HG03442 (cell line): Measurements from ENCODE around the gene B3GALNT2.

Source experiments
- ATAC-seq: cut with Tn5 transposase; IDR thresholded peaks from one replicate; pipeline ENCODE4 v1.9.1; 2021; ENCODE audit warnings: mild to moderate bottlenecking, moderate library complexity; ENCODE audit not compliant: unreplicated experiment

B3GALNT2 gene

DNA sequence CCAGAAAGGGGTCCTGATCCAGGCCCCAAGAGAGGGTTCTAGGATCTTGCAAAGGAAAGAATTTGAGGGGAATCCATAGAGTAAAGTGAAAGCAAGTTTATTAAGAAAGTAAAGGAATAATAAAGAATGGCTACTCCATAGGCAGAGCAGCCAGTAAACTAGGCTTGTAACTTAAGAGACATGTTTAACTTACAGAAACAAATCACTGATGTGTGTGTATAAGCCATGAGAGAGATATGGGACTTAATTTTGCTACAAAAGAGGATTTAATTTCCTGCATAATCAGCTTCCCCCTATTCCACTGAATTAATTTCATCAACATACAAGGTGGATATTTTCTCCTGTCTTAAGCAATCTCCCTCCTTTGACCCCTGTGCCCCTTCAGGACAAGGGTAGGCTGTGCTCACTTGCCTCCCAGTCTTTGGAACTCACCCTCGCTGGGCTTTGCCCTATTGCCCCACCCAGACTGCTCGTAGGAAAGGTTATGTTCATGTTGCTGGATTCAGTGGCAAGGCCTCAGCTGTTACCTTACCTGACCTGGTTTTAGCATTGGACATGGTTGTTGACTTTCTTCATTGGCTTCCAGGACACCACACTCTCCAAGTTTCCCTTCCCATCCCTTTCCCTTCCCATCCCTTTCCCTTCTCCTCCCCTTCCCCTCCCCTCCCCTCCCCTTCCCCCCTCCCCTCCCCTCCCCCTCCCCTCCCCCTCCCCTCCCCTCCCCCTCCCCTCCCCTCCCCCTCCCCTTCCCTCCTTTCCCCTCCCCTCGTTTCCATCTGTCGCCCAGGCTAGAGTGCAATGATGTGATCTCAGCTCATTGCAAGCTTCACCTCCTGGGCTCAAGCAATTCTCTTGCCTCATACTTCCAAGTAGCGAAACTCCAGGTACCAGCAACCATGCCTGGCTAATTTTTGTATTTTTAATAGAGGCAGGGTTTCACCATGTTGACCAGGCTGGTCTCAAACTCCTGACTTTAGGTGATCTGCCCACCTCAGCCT is 92.5 kb downstream of the B3GALNT2 start:
- ATAC-seq, result no peak

- ATAC-seq, result no peak
Observed at GRCh38 chr1:235410467-235410866, 93.8 kb downstream of the B3GALNT2 start.

DNA sequence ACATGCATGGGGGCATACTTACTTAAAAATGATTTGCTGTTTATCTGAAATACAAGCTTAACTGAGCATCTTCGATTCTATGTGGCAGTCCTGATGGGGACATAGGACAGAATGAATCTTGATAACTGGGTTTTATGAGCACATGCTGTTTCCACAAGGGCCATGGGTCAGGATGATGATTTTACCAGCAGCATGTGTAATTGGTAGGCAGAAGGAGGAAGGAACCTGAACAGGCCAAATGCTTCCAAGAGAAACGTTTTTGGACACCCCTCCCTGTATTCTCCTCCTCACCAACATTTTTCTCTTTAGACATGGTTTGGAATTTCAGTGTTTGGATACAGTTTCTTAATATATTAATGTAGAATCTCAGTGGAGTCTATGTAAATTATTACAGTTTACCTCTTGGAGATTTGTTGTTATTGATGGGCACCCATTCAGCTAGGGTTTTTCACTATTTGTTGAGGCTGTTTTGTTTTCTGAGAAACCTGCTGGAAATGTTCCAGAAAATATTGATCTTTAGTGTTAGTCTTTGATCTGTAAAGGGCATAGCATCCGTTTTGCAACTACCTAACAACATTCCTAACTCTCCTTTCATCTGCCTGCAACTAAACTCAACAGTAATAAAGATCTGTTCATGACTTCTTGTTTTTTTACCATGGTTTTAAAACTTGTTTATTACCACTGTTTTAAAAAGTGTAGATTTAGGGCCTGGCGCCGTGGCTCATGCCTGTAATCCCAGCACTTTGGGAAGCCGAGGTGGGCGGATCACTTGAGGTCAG is 95.0 kb downstream of the B3GALNT2 start:
- no peak for ATAC-seq

- ATAC-seq, result no peak
Observed at GRCh38 chr1:235408503-235408960, 95.7 kb downstream of the B3GALNT2 start.

DNA sequence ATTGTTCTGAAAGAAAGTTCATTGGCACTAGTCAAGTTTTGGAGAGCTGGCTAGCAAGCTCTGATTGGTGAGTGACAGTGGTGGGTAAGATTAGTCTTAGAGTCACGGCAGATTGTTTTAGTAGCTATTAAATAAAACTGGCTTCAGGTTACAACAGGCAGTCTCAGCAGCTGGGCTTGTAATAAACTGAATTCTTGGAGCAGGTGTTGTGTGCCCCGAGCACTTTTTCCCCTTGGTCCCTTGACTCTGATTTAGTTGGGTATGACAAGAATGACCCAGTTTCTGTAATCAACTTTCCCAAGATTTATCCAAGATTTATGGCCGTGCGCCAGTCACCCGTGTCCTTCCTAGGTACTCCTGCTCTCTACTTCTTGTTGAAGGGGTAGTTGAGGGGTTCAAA is 96.8 kb downstream of the B3GALNT2 start:
- ATAC-seq, result no peak

DNA sequence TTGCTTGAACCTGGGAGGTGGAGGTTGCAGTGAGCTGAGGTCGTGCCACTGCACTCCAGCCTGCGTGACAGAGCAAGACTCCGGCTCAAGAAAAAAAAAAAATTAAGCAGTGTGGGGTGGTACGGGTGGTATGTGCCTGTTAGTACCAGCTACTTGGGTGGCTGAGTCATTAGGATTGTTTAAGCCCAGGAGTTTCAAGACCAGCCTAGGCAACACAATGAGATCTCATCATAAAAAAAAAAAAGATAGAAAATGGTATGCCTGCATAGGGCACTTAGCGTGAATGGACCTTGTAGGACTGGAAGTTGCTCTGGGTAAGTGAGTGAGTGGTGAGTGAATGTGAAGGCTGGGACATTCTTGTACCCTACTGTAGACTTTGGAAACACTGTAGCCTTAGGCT is 100.1 kb downstream of the B3GALNT2 start:
- no peak for ATAC-seq

DNA sequence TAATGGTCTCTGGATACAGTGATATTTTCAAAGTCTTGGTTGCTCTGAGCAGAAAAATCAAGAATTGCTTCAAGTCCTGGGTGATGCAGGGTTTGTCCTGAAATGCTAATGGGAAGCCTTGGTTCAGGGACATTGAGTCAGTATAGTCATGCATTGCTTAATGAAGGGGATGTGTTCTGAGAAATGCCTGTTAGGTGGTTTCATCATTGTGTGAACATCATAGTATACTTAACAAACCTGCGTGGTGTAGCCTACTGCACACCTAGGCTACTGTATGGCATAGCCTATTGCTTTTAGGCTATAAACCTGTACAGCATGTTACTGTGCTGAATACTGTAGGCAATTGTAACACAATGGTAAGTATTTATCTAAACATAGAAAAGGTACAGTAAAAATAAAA is 100.7 kb downstream of the B3GALNT2 start:
- ATAC-seq, result no peak

DNA sequence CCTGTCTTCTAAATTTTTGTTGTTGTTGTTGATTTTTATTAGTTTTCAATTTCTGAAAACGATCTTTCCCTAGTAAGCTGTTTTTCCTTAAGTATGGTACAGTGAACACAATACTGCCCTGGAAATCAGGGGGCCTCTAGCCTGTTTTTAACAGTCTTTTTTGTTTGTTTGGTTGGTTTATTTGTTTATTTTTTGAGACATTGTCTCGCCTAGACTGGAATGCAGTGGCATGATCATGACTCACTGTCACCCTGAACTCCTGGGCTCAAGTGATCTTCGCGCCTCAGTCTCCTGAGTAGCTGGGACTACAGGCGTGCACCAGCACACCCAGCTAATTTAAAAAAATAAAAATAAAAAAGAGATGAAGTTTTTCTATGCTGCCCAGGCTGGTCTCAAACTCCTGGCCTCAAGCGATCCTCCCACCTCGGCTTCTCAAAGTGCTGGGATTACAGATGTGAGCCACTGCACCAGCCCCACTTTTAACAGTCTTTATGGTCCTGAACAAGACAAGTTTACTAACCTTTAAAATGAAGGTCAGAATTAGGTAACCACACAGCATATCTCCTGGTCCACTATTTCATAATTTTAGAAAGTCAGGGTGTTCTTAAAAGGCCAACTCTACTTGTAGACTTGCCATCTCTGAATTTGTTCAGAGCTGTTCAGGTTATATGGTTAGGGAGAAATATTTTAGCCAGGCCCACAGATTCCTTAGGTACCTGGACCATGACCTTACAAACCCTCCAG is 101.6 kb downstream of the B3GALNT2 start:
- ATAC-seq, result no peak

DNA sequence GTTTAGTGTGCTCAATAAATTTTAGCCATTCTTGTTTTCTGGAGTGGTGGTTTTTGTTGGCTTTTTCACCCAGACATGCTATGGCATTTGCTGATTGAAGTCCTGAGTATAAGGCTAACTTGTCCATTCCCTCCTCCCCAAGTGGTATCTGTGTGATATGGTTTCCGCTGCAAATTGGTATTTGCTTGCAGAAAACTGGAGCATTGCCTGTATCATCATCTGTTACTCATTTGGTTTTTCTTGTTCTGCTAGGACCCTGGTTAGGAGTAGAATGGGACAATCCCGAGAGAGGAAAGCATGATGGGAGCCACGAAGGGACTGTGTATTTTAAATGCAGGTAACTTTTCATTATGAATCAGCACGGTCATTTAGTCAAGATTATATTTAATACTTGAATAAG is 103.0 kb downstream of the B3GALNT2 start:
- ATAC-seq, result no peak
